HG03565 (cell line): ENCODE results near the gene PMEPA1.

ENCODE experiments used
- ATAC-seq: cut with Tn5 transposase; IDR thresholded peaks from one replicate; pipeline ENCODE4 v1.9.1; 2021; ENCODE audit warnings: mild to moderate bottlenecking, moderate library complexity; ENCODE audit not compliant: unreplicated experiment

The PMEPA1 gene

DNA sequence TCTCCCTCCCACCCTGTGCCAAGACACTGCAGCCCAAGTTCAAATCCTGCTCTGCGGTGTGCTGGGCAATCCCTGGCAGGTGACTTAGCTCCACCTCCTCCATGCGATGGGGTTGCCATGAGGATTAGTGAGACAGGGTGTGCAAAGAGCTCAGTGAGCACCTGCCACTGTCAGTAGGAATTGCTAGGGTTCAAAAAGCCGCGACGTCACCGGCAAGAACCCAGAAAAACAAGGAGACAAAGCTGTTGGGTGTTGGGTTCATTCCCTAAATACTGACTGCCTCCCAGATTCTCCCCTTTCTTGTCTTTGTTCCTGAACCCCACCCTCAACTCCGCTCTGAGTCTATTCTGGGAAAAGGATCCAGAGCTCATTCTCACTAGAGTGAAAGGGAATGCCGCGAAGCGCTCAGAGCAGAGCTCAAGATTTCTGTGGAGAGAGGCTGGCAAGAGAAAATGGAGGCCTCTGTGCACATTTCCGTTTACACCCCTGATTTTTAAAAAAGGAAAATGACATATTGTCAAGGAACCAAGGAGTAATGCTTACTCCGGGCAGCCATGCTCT, 13.3 kb downstream of the PMEPA1 start:
- no peak for ATAC-seq

DNA sequence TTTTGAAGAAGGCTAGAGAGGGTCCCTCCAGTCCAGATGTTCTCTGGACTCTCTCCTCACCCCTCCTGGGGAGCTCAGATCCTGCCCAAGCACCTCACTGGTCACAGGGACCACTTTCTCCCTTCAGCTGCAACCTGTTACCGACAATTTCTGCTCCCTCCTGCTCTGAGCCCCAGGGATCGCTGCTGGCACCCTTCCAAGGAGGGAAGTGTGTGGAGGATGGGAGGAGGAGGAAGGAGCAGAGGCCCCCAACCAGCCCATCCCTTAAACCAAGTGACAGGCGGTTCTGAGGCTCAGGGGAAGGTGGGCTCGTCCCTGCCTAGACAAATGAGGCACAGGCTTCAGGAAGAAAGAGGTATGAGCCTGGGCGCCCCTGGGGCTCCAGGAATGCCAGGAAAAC, 13.9 kb downstream of the PMEPA1 start:
- no peak for ATAC-seq

DNA sequence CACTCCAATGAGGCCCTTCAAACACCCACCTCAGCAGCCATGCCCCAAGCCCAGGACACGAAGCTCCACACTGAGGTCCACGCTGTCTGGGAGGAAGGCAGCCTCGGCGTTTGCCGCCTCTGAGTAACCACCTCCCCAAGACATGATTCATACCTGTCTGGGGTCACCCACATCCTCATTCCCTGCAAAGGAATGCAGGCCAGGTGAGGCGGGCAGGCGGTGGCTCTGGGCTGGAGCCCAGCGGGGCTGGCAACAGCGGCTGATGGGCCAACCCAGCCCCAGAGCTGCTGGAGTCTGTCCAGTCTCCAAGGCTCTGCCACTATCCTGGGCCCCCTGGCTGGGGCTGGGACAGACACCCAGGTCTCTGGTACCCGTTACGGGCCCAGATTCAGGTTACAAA, 14.8 kb downstream of the PMEPA1 start:
- ATAC-seq: no peak

DNA sequence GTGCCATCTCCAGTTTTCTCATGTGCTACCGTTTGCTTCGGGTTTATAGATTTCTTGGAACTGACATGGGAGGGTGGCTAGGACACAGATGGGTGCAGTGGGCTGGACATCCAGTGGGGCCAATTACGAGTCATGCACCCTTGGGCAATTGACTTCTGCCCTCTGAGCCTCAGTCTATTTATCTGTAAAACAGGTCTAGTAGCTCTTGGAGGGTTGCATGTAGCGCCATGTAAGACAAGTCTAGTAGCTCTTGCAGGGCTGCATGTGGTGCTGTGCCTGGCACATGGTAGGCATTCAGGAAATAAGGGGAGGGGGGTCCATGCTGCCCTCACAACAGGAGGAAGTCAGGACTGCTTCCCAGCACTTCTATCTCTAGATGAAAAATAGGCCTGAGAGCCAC, 15.3 kb downstream of the PMEPA1 start:
- ATAC-seq: no peak

DNA sequence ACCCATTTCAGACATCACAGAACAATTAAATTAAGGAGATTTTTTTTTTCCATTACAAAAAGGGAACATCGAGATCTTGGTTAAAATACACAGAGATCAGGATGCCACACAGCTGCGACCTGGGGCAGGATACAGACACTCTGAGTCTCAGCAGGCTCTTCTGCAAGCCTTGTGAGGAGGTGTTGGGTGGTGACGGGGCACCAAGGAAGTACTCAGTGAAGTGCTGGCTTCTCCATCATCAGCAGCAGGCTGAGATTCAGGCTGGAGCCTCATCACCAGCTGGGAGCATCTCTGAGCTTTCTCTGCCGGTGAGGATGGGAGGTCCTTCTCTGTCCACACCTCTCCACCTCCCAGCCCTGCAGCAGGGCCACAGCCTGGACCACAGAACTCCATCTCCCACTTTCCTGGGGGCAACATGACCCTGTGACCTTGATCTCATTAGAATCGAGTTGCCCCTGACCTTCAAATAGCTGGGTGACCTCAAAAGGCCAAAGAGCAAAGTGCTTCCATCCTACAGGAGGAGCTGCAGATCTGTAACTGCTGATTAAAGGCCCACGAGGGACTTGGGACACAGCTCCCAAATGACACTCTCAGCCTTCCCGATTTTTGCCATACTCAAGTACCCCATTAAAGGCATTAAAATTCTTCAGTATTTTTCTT, 16.0 kb downstream of the PMEPA1 start:
- ATAC-seq: no peak

DNA sequence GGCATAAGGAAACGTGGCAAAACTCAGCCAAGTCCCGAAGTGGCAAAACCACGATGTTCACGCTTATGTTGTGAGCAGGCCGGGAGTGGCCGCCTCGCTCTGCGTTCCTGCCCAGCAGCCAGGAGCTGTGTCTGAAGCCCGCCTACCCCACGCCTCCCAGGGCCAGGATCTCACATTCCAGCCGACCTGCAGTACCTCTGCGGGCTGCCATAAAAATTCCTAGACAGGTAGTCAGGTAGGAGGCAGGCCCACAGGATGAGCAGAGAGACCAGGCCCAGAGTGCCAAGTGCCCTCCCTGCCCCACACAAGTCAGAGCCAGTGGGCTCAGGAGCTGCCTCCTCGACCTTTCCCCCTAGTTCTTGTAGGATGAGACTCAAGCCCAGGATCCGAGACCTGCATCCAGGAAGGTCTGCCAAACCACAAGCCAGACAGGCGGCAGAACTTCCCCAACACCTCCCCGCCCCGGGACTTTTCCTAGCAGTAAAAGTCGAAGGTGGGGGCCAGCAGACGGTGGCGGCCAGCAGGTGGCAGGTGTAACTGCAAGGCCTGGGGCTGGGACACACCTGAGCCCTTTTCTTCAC, 16.7 kb downstream of the PMEPA1 start:
- ATAC-seq: no peak

DNA sequence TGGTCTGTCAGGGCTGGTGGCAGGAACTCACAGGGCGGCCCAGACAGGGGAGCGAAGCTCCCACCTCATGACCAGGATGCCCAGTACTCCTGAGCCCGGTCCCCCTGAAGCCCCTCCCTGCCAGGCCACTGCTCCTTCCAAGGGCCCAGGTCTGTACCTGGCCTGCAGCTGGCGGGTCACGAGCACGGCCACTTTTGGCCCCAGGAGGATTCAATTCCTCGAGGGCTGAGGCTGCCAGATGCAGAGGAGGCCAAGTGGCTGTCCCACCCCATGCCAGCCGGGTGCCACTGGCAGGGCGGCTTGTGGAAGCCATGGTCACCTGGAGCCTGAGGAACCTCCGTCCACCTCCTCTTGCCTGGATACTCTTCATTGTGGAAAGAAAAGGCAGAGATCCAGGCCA, 17.4 kb downstream of the PMEPA1 start:
- no peak for ATAC-seq

DNA sequence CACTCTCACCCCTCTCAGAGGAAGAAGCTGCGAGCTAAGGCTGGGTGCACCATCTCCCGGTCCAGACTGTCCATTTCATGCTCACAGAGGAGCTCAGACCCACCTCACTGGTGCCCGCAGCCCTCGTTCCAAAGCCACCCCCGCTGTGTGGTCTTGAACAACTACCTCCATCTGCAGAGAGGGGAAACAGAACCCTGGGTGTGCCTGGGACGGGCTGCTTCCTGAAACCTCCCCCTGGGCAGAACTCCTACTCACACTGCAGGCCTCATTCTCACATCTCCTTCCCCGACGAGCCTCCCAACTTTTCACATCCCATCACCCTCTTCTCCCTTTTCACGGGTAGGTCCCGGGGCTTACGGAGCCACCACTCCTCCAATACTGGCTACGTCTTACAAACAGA, 18.1 kb downstream of the PMEPA1 start:
- ATAC-seq: no peak

DNA sequence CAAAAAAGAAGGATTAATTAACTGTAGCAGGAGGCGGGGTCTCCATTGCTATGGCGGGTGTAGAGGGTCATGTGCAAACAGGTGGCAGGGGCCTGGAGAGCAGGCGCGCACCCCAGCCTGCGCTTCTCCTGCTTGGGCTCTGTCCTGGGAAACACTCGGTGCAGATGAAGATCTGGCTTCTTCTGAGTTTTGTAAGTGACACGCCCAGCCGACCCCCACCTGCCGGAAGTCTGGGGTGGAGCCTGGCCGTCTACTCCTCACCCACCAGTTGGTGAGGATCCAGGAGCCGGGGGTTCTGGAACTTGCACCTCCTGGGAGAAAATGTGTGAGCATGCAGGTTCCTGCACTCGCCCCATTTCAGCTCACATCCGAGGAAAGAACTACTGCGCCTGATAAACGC, 19.3 kb downstream of the PMEPA1 start:
- ATAC-seq: no peak

DNA sequence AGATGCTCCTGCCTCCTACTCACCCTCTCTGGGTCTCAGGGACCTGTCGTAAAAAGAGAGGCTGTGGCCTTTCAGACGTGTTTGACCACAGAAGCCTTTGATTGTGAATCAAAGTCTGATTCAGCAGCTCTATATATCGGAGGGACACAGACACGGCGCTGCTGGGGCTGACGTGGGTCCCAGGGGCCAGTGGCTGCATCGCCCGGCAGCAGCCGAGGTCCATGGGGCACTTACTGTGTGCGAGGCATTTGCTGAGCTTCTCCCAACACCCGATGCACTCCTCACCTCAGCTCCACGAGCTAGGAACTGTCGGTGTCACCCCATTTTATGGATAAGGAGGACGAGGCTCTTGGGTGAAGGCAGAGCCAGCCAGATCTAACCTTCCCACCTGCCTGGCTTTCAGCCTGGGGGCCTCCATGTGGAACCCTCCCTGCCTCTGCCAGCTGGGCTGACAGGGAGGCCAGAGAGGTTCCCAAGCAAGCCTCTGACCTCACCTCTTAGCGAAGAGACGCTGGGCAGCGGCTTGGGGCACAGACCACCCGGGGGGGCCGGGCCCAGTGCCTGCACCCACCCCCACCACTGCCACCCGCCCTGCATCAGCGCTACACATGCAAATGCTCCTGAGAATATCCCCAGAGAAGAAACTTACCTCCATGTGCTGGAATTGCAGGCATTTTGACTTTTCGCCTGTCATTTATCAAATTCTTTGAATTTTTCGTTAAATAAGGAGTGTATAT, 19.9 kb downstream of the PMEPA1 start:
- ATAC-seq: no peak

DNA sequence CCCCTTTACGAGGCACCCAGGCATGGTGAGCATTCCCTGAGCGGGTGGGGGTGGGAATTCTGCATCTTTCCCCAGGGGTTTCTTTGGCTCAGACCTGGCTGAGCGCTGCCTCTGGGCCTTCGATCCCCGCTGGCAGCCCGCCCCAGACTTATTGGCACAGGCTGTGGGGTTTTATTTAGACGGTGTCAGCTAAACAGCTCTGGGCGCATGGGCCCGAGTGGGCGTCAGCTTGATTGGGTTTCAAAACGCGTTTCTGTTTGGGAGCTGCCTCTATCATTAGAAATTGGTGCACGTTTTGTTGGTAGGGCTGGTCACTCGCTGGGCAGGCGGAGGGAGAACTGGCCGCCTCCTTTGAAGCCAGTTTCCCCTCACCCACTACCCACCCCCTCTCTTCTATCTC, 21.0 kb downstream of the PMEPA1 start:
- no peak for ATAC-seq

DNA sequence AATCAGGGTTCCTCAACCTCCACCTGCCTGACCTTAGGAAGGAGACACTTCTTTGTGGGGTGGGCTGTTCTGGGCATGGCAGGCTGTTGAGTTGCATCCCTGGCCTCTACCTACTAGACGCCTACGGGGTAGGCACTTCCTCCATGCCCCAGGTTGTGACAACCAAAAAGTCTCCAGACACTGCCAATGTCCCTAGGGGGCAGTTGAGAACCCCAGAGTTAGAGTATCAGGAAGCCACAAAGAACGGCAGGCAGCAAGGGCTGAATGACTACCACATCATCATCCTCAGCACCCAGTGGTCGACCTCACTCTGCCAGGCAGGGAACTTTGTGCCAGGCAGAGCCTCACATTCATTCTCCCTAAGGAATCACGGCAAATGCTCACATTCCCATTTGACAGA, 21.5 kb downstream of the PMEPA1 start:
- ATAC-seq: no peak

DNA sequence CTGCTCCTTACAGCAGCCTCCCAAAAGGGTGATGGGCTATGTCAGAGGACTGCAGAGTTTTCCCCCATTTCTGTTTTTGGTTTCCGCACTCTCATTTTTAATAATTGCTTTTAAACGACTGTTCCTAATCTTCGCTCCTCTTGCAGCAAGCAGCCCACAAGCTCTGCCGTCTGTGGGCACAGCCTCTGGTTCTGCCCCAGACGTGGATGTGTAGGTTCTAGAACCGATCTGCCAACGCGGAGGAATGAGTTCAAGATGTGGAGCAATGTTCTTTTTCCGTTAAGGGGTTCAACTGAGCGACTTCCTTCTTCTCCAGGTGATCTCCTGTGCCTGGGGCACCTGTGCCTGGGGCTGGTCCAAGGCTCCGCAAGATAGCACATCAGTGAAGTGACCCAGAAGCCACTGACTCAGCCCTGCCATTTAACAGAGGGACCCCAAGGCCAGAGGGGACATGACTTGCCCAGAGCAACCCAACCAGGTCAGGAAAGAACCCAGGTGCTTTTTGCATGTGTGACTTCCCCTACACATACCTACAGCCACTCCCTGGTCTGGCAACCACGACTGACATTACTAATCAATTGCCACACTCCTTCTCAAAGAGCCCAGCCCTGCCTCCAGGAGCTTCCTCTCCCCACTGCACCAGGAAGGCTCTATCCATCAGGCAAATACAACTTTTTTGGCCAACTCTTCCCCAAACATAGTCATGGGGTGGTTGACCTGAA, 22.7 kb downstream of the PMEPA1 start:
- ATAC-seq: no peak

DNA sequence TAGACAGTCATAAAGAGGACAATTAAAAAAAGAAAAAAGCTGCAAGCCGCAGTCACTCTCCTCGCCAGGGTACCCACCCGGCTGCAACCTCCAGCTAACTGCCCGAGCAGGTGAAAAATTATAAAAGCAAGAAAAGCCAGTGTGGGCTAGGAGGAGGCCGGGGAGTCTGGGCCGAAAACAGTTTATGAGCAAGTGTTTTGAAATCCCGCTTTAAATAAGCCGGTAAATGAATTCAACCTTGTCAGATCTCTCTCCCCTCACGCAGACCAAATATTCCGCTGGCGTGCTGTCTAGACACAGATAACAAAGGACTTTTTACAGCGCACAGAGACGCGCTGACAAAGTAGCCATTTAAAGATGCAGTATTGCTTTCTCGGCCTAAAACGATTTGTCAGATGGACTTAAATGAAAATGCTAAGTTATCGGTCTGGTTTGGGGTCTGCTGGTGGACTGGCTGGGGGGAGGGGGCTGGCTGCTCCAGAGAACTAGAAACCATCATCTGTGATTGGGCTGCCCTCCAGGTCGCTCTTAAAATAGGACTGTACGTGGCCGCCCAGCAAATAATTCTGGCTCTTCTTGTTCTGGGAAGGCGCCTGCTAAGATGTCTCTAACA, 24.6 kb downstream of the PMEPA1 start:
- no peak for ATAC-seq

DNA sequence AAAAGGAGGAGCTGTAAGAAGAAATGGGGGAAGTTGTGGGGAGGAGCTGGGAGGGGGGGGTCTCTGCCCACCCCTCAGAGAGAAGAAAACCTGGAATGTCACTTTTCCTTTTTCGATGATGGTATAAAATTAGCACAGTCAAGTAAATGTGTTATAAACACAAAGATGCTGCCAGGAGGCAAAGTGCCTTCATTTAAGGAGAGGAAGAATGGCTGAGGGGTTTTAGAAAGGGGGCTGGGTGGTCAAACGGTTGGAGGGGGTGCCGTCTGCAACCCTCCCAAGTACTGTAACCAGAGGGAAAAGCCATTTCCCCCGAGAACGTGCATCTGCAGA, 25.0 kb downstream of the PMEPA1 start:
- no peak for ATAC-seq

DNA sequence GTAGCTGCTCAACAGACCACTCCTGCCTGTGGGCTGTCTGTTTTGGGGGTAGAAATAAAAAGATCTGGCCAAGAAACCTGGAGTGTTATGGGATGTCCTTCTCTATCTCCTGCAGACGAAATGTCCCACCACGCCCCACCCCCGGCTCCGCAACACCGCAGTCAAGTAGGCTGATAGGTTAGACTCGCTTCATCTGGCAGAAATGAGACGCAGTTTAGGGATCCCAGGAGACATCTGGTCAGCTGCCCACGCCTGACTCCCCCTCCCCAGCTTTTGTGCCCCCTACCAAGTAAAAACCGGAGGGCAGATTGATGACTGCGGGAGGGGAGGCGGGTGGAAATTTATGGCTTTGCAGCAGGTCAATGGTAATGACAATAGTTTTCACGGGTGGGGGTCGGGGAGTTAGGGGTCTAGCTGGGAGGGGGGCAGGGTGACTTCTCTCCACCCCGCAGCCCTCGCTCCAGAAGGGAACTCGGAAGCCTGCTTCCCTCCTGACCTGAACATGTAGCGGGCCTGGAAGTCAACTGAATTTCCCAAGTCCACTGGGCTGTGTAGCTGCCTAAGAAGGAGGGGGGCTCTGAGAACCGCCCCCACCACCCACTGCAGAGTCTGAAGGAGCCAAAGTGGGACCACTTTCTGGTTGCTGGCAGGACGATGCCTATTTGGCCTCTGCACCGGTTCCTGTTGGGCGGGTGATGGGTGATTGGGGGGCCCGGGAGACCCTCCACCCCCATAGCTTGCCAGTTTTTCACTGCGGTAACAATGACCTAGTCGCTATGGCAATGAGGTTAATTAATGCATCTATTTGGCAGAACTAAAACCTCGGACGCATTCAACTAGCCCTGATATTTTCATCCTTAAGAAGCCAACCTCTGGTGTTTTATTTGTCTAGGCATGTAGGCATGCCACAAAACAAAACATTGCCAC, 25.7 kb downstream of the PMEPA1 start:
- no peak for ATAC-seq

DNA sequence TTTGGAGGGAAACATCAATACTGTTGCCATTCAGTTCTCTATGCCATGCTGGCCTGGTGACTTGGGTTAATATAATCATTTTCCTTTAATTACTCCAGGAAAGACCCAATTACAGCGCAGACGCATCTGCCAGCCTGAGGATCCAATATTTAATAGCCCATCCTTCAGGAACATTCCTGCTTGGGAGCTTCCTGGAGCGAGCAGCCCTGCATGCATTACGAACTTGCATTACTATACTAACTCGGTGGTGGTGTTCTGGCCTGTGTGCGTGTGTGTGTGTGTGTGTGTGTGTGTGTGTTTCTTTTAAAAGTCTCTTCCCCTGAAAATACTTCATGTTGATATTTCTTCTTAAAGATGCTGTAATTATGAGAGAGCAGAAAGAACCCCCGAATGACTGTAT, 26.5 kb downstream of the PMEPA1 start:
- ATAC-seq: no peak

DNA sequence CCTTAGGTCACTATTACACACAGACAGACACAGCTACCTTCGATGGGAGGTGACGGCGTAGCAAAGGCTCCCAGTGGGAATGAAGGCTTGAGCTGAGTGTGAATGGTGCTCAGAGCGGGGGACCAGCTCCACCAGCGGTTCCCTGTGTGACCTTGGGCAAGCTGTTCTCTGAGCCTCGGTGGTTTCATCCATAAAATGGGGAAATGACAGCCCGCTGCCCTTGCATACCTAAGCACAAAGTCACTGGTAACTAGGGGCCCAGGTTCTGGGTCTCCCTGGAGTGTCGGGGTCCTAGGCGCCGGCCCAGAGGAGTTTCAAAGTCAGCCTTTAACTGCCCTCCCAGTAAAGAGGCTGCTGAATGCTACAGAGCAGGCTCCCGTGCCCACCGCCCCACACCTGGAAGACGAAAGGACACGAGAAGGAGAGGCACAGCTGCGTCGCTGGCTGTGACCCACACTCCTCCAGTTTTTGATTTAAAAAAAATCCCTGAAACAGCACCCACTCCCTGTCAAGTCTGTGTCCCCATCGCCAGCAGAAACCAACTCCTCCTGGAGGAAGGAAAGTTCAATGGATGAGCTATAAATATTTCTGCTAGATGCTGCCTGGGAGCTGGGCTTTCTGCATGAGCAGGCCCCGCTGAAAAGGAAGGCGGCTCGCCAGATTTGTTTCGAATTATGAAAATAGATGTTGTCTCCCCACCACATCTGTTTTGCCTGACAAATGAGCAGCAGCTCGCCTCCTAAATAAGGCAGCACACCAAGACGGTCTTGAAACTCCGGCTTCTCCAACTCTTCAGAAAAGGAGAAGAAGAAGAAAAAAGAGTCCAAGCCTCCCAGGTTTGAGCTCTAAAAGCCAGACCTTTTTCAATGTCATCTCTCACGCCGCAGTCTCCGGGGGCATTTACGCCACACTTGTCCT, 27.4 kb downstream of the PMEPA1 start:
- no peak for ATAC-seq
